Pancreas (tissue), 10 donors: ENCODE measurements around the gene PLIN3. TPM values are rescaled to one million over a fixed set of nuclear protein-coding genes. Genes with fewer than 3 reads are reported as not detected.
"Not testable (repeated sequence)": the region's sequence is repeated elsewhere in the genome, so short reads cannot be mapped to it uniquely, and the experiment has no call there.

Experiments used
- ATAC-seq, 4 donors: fragments of 200-7000 bp; cut with Tn5 transposase; one replicate each; pipeline versions ENCODE4 v1.8.0 to v1.9.1; 2020; ENCODE audit warnings: mild to moderate bottlenecking in 4 of 4, moderate library complexity in 4 of 4
- DNase-seq, 6 donors: peaks; one replicate each; pipeline ENCODE4 v3.0.0-alpha.2; 2020
- FAIRE-seq: peaks from 2 replicates; lab custom pipeline; 2012; peaks lifted over from hg19 to GRCh38; lab: Jason Lieb, UNC
- H3K27ac ChIP-seq, 4 donors: fragments of 200-600 bp; sonication (generic); 1 replicate in 3 of 4; 2 replicates in 1 of 4; pipeline versions ENCODE4 v1.5.0 to v1.8.0; 2020
- H3K27me3 ChIP-seq, 4 donors: fragments of 200-600 bp; one replicate each; pipeline ENCODE4 v1.8.0; 2021
- H3K36me3 ChIP-seq, 3 donors: fragments of 200-600 bp; sonication (generic) in 1 of 3; one replicate each; pipeline versions ENCODE4 v1.5.0 to v1.8.0; 2020 to 2021
- H3K4me1 ChIP-seq, 3 donors: fragments of 200-600 bp; one replicate each; pipeline ENCODE4 v1.8.0; 2021
- H3K4me3 ChIP-seq, 4 donors: fragments of 200-600 bp; sonication (generic) in 2 of 4; one replicate each; pipeline versions ENCODE4 v1.5.0 to v1.8.0; 2020 to 2021
- H3K9me3 ChIP-seq, 4 donors: fragments of 200-600 bp; one replicate each; pipeline ENCODE4 v1.8.0; 2021
- CTCF ChIP-seq, 4 donors: fragments of 200-600 bp; sonication (generic) in 3 of 4; IDR thresholded peaks; one replicate each; pipeline versions ENCODE4 v1.5.0 to v1.8.0; 2021; ENCODE audit warnings: antibody characterized with exemption in 4 of 4
- WGBS, 2 donors: extraction: QIAGEN DNeasy Blood & Tissue Kit; methylation state at CpG; one replicate each; pipeline ENCODE4 v1.1.7; 2013; 5-methylcytosine and 5-hydroxymethylcytosine counted together
- intact Hi-C, 3 donors: fragments of 100-400 bp; cut with DNase I; formaldehyde crosslinking; loops; one replicate each; pipeline versions ENCODE4 v1.11.1 to v1.14.2; 2022
- polyA plus RNA-seq, 2 donors: library from polyadenylated mRNA; stranded (reverse); fragments of 200-250 nt; gene quantifications; one replicate each; pipeline ENCODE4 v1.2.3, GENCODE V29; 2013
- total RNA-seq, 6 donors: library from RNA; stranded (reverse); fragmentation: NEBNext Ultra II Directional in 4 of 6; extraction: Animal tissue kit (Norgen Biotek cat#: 25700) in 4 of 6; gene quantifications; one replicate each; pipeline versions ENCODE4 v1.2.1 to v1.2.4, GENCODE V29; 2021 to 2023
- donor health status: healthy with polysubstance abuse.
- donor health status: DM: no; HTN: no; CAD: no; lungs with moderate emphysema.
- donor health status: DM: no; HTN: no; CAD: no.
- donor health status: control.
- donor health status: control.
- donor health status: Bipolar disorder and iron deficiency.
- donor health status: DM: yes; HTN: yes; CAD: no.
- donor health status: DM: no; HTN: no; CAD: no.
- donor health status: DM: no; HTN: no; CAD: no.
- donor health status: DM: yes; HTN: yes; CAD: no.

The PLIN3 gene
- total and polyA plus RNA-seq, 8 donors: 9.3 to 34.2 (median 13.0) TPM

- peak; percentile 53 to 72 (median 64) for ATAC-seq
- 58 to 62% methylated on average over 11 to 12 of the region's 12 CpGs for WGBS, 2 donors
- Histone ChIP-seq H3K9me3 (no peaks in the 10 kb centered on the region), H3K36me3 (peaks cover 0 to under 1% (median 0%) of the 10 kb centered on the region in 3 donors), H3K27ac (no peak overlapping the region), H3K4me1 (peaks cover 0 to 9% (median 0%) of the 10 kb centered on the region in 3 donors), H3K4me3 (no peak overlapping the region), H3K27me3 (no peaks in the 10 kb centered on the region)
- peak; percentile 69 to 99 (median 87) for DNase-seq
- peak; percentile 79 to 89 (median 85) for TF ChIP-seq CTCF (IDR thresholded peaks at IDR 0.05)
- no peak for FAIRE-seq
- intact Hi-C loops: loop anchor here in 2 of 3 donors (5.0 to 10.0 kb wide), 4 partner anchors 41 to 223 kb away; no protein-coding TSS in a partner anchor
Observed at GRCh38 chr19:4811328-4812131, 55.9 kb downstream of the PLIN3 start.

- intact Hi-C loops: loop anchor here in 1 of 3 donors (10.0 kb wide), 1 partner anchor 48 kb away; no protein-coding TSS in a partner anchor
- ATAC-seq: peak in 2 of 4 donors; percentile 19 to 48
- peak in 1 of 6 donors; percentile 52 for DNase-seq
Observed at GRCh38 chr19:4807188-4807587, 60.3 kb downstream of the PLIN3 start.

GRCh38 chr19:4806384-4806783 lies 61.1 kb downstream of the PLIN3 start:
- no peak for FAIRE-seq
- no peak for DNase-seq
- whole genome bisulfite sequencing, 2 donors: 73% methylated on average over 6 of the region's 6 CpGs
- no peak for TF ChIP-seq CTCF (IDR thresholded peaks at IDR 0.05)
- no peak for ATAC-seq
- intact Hi-C loops: loop anchor here in 1 of 3 donors (10.0 kb wide), 1 partner anchor 48 kb away; no protein-coding TSS in a partner anchor
- H3K27me3 ChIP-seq: no peaks in the 10 kb centered on the region
- no peaks in the 10 kb centered on the region for H3K4me1 ChIP-seq
- no peaks in the 10 kb centered on the region for H3K9me3 ChIP-seq
- no peaks in the 10 kb centered on the region for H3K36me3 ChIP-seq
- no peak overlapping the region for H3K27ac ChIP-seq
- H3K4me3 ChIP-seq: no peak overlapping the region

More at GRCh38 chr19:4807188-4807587, 60.3 kb downstream of the PLIN3 start:
- TF ChIP-seq CTCF (IDR thresholded peaks at IDR 0.05): no peak
- H3K36me3 ChIP-seq: no peaks in the 10 kb centered on the region
- no peaks in the 10 kb centered on the region for H3K4me1 ChIP-seq
- FAIRE-seq: no peak
- 80 to 88% methylated on average over 6 of the region's 6 CpGs for WGBS, 2 donors
- H3K27me3 ChIP-seq: no peaks in the 10 kb centered on the region
- peak overlapping the region in 1 of 4 donors; percentile 21 for H3K27ac ChIP-seq
- H3K4me3 ChIP-seq: no peak overlapping the region
- no peaks in the 10 kb centered on the region for H3K9me3 ChIP-seq

- not testable (repeated sequence) for DNase-seq, H3K27me3 ChIP-seq, H3K9me3 ChIP-seq, H3K4me1 ChIP-seq, H3K36me3 ChIP-seq, FAIRE-seq, ATAC-seq, H3K27ac ChIP-seq, H3K4me3 ChIP-seq
- WGBS, 2 donors: 93% methylated on average over 6 of the region's 6 CpGs
- intact Hi-C loops: loop anchor here in 1 of 3 donors (10.0 kb wide), 1 partner anchor 50 kb away; no protein-coding TSS in a partner anchor
Observed at GRCh38 chr19:4805140-4805539, 62.3 kb downstream of the PLIN3 start.

- ATAC-seq: peak in 3 of 4 donors; percentile 65 to 76 (median 72)
- no peaks in the 10 kb centered on the region for H3K36me3 ChIP-seq
- peak; percentile 30 to 59 (median 58) for TF ChIP-seq CTCF (IDR thresholded peaks at IDR 0.05)
- intact Hi-C loops: loop anchor here in 1 of 3 donors (10.0 kb wide), 1 partner anchor 51 kb away; no protein-coding TSS in a partner anchor
- no peaks in the 10 kb centered on the region for H3K4me1 ChIP-seq
- 40 to 47% methylated on average over 33 of the region's 33 CpGs for WGBS, 2 donors
- DNase-seq: peak in 4 of 6 donors; percentile 58 to 80 (median 69)
- FAIRE-seq: no peak
- H3K9me3 ChIP-seq: no peaks in the 10 kb centered on the region
- H3K27me3 ChIP-seq: no peaks in the 10 kb centered on the region
- no peak overlapping the region for H3K4me3 ChIP-seq
- no peak overlapping the region for H3K27ac ChIP-seq
Observed at GRCh38 chr19:4803736-4804695, 63.5 kb downstream of the PLIN3 start.
